GM12878 (cell line): ENCODE results near the gene SRCIN1. TPM values are rescaled to one million over a fixed set of nuclear protein-coding genes. Genes with fewer than 3 reads are reported as not detected.

Experiments used
- ATAC-seq: fragments of 200-7000 bp; cut with Tn5 transposase; 3 replicates; pipeline ENCODE4 v1.9.1; 2020; ENCODE audit warnings: mild to moderate bottlenecking, moderate library complexity
- BruUV-seq: library from RNA; stranded (reverse); fragments of 400-500 nt; replicated peaks from 2 replicates; lab custom pipeline; 2021; lab: Mats Ljungman, UMichigan
- CTCF ChIA-PET: fragments of 300-600 bp; sonication (Branson Sonifier 250); formaldehyde crosslinking; extraction: SDS; loops from one replicate; lab custom pipeline; 2021; ENCODE audit warnings: inconsistent platforms; lab: Yijun Ruan, JAX
- POLR2A ChIA-PET: fragments of 350-600 bp; formaldehyde crosslinking; extraction: SDS; loops from one replicate; lab custom pipeline; 2021; ENCODE audit warnings: inconsistent platforms; lab: Charles Lee
- RAD21 ChIA-PET: fragments of 300-600 bp; sonication (Branson Sonifier 250); formaldehyde crosslinking; loops from one replicate; lab custom pipeline; 2023; ENCODE audit warnings: antibody characterized with exemption; ENCODE audit not compliant: unreplicated experiment; lab: Charles Lee
- SMC1A ChIA-PET: fragments of 300-600 bp; sonication (Branson Sonifier 250); formaldehyde crosslinking; loops from one replicate; lab custom pipeline; 2023; ENCODE audit not compliant: unreplicated experiment, uncharacterized antibody; lab: Charles Lee
- DNase-seq: peaks from one replicate; pipeline ENCODE4 v3.0.0-alpha.2; 2011; ENCODE audit warnings: low read depth, low spot score
- FAIRE-seq: peaks from 3 replicates; lab custom pipeline; 2011; peaks lifted over from hg19 to GRCh38; lab: Jason Lieb, UNC
- H2AFZ ChIP-seq: 2 replicates; pipeline ENCODE4 v1.6.0; 2011; ENCODE audit warnings: low read depth, low read length, control low read depth; ENCODE audit not compliant: control insufficient read depth
- H3K27ac ChIP-seq: 2 replicates; pipeline ENCODE4 v1.5.1; 2011; ENCODE audit warnings: control low read depth; ENCODE audit not compliant: control insufficient read depth, insufficient read depth
- H3K27me3 ChIP-seq, 2 experiments: replicated peaks in 1 of 2; 2 replicates each; pipeline versions ENCODE4 v1.6.0 to v1.6.1; 2011; ENCODE audit warnings: low read length in 1 of 2; ENCODE audit not compliant: control insufficient read depth in 2 of 2, insufficient read depth in 2 of 2
- H3K36me3 ChIP-seq, 2 experiments: 2 replicates each; pipeline ENCODE4 v1.5.1; 2011; ENCODE audit warnings: low read length in 1 of 2; ENCODE audit not compliant: control insufficient read depth in 2 of 2, insufficient read depth in 2 of 2
- H3K4me1 ChIP-seq: 2 replicates; pipeline ENCODE4 v1.6.1; 2011; ENCODE audit warnings: mild to moderate bottlenecking, low read length, moderate library complexity, mixed read lengths; ENCODE audit not compliant: control insufficient read depth, insufficient read depth
- H3K4me2 ChIP-seq: 2 replicates; pipeline ENCODE4 v1.6.0; 2011; ENCODE audit warnings: control low read depth; ENCODE audit not compliant: control insufficient read depth, insufficient read depth
- H3K4me3 ChIP-seq: fragments of 200-600 bp; sonication (generic); 2 replicates; pipeline ENCODE4 v1.5.1; 2016
- H3K79me2 ChIP-seq: 2 replicates; pipeline ENCODE4 v1.6.0; 2011; ENCODE audit warnings: low read length; ENCODE audit not compliant: control insufficient read depth, insufficient read depth
- H3K9ac ChIP-seq: 2 replicates; pipeline ENCODE4 v1.8.0; 2011; ENCODE audit warnings: low read length, control low read depth, mixed read lengths; ENCODE audit not compliant: control insufficient read depth, insufficient read depth
- H3K9me3 ChIP-seq: replicated peaks from 3 replicates; pipeline ENCODE4 v1.5.1; 2011; ENCODE audit warnings: mild to moderate bottlenecking, low read length; ENCODE audit not compliant: control insufficient read depth, insufficient read depth
- H4K20me1 ChIP-seq: 2 replicates; pipeline ENCODE4 v1.6.0; 2011; ENCODE audit not compliant: control insufficient read depth, insufficient read depth
- CHD1 ChIP-seq: IDR thresholded peaks from 2 replicates; pipeline ENCODE4 v1.6.1; 2012; ENCODE audit warnings: low read depth, low read length, improper control_type of control experiment
- GABPA ChIP-seq: IDR thresholded peaks from 2 replicates; pipeline ENCODE4 v1.6.1; 2014; ENCODE audit warnings: antibody characterized with exemption, low read depth, mild to moderate bottlenecking, inconsistent platforms
- JUNB ChIP-seq: IDR thresholded peaks from 2 replicates; pipeline ENCODE4 v1.6.1; 2016; ENCODE audit warnings: antibody characterized with exemption, mild to moderate bottlenecking
- KDM1A ChIP-seq: fragments of 200-600 bp; sonication (generic); IDR thresholded peaks from 2 replicates; pipeline ENCODE4 v1.6.1; 2016; ENCODE audit warnings: borderline replicate concordance
- LARP7 ChIP-seq: fragments of 450-650 bp; IDR thresholded peaks from 2 replicates; pipeline ENCODE4 v1.6.1; 2017; ENCODE audit warnings: mild to moderate bottlenecking
- MTA2 ChIP-seq: fragments of 450-650 bp; IDR thresholded peaks from 2 replicates; pipeline ENCODE4 v1.6.1; 2016; ENCODE audit warnings: low read depth, mild to moderate bottlenecking, moderate library complexity
- MYB ChIP-seq: fragments of 150-350 bp; IDR thresholded peaks from 2 replicates; pipeline ENCODE4 v1.6.1; 2014; ENCODE audit warnings: mild to moderate bottlenecking, low read depth, low read length, borderline replicate concordance
- POU2F2 ChIP-seq: IDR thresholded peaks from 3 replicates; pipeline ENCODE4 v1.6.1; 2011; ENCODE audit warnings: low read depth, mild to moderate bottlenecking, low read length, borderline replicate concordance
- RCOR1 ChIP-seq: conservative IDR thresholded peaks from 2 replicates; pipeline ENCODE4 v1.6.1; 2012; ENCODE audit warnings: low read depth, low read length, improper control_type of control experiment
- SUZ12 ChIP-seq: fragments of 200-600 bp; sonication (generic); IDR thresholded peaks from one replicate; pipeline ENCODE4 v1.6.1; 2018; ENCODE audit warnings: antibody characterized with exemption, mild to moderate bottlenecking; ENCODE audit not compliant: unreplicated experiment
- USF1 ChIP-seq: IDR thresholded peaks from 2 replicates; pipeline ENCODE4 v1.6.1; 2011; ENCODE audit warnings: borderline replicate concordance, low read depth, mild to moderate bottlenecking, moderate library complexity, mixed read lengths, low read length; ENCODE audit not compliant: insufficient read depth; ENCODE audit errors: extremely low read length
- ZBTB11 ChIP-seq: fragments of 450-650 bp; formaldehyde crosslinking; IDR thresholded peaks from 2 replicates; pipeline ENCODE4 v1.5.0; 2022; ENCODE audit warnings: mild to moderate bottlenecking, missing genetic modification characterization
- ZNF24 ChIP-seq: fragments of 450-650 bp; IDR thresholded peaks from 2 replicates; pipeline ENCODE4 v1.6.1; 2017; ENCODE audit warnings: antibody characterized with exemption, mild to moderate bottlenecking
- WGBS: methylation state at CpG from one replicate; pipeline ENCODE4 v1.1.6; 2016; ENCODE audit warnings: low lambda C conversion rate; ENCODE audit not compliant: insufficient replicate concordance, insufficient coverage; ENCODE audit errors: missing lambda C conversion rate; 5-methylcytosine and 5-hydroxymethylcytosine counted together
- in situ Hi-C: fragments of 300-500 bp; cut with MboI; formaldehyde crosslinking; loops from 9 replicates; pipeline ENCODE4 v1.14.3; 2018; ENCODE audit warnings: mixed read lengths
- intact Hi-C: fragments of 100-400 bp; cut with micrococcal nuclease; formaldehyde crosslinking; loops from one replicate; pipeline ENCODE4 v1.14.2; 2022; ENCODE audit not compliant: unreplicated experiment
- polyA plus RNA-seq, 11 experiments: library from polyadenylated mRNA; depleted of rRNA in 4 of 11; unstranded in 6 of 11; stranded (reverse) in 5 of 11; fragments of >200 nt; fragmentation: Nextera tagmentation in 4 of 11; fragmentation: Illumina TruSeq in 1 of 11; extraction: Ambion mirVana in 4 of 11; extraction: Trizol in 1 of 11; gene quantifications; 1 replicate in 1 of 11; 2 replicates in 10 of 11; pipeline versions ENCODE4 v1.2.1 to v1.2.3, GENCODE V29; 2011 to 2016; ENCODE audit warnings: inconsistent platforms in 2 of 11, missing spikeins in 2 of 11, low read depth in 1 of 11
- total RNA-seq, 4 experiments: library from RNA; depleted of rRNA in 3 of 4; stranded (reverse); fragments of >200 nt in 3 of 4; fragmentation: Illumina TruSeq in 1 of 4; extraction: Trizol in 1 of 4; gene quantifications; 2 replicates each; pipeline versions ENCODE4 v1.2.1 to v1.2.3, GENCODE V29; 2013 to 2021

SRCIN1 gene
- total and polyA plus RNA-seq, 10 of the 15 experiments (the other 5 are each of a cell fraction or from before 2014, with no cell fraction given) = under 0.01 to 0.74 (median 0.20) TPM; not detected in 3

GRCh38 chr17:38619451-38619795 is 13.7 kb upstream of the SRCIN1 start:
- in situ Hi-C loops (no loop called here), intact Hi-C loops (no loop called here)
- ChIA-PET SMC1A (interaction anchor here (1.0 kb wide), 1 partner anchor 40 kb away, joined by 3 read pairs; no protein-coding TSS in a partner anchor), RAD21 (no interaction called here), POLR2A (no interaction called here), CTCF (interaction anchor here (1.4 to 2.1 kb wide), 2 partner anchors 11 to 43 kb away, joined by 4 to 6 read pairs; no protein-coding TSS in a partner anchor)
- Histone ChIP-seq H3K79me2 (no peaks in the 10 kb centered on the region), H3K9ac (no peak overlapping the region), H3K4me2 (no peak overlapping the region), H3K4me3 (no peak overlapping the region), H4K20me1 (no peaks in the 10 kb centered on the region), H3K27me3 (no peaks in the 10 kb centered on the region), H2AFZ (no peak overlapping the region), H3K9me3 (no peaks in the 10 kb centered on the region), H3K27ac (no peak overlapping the region), H3K36me3 (no peaks in the 10 kb centered on the region), H3K4me1 (no peaks in the 10 kb centered on the region)
- FAIRE-seq (no peak), ATAC-seq (no peak), DNase-seq (no peak)
- 22% methylated on average over 2 of the region's 2 CpGs for WGBS
- no TSS peak for BruUV-seq
- no peak for TF ChIP-seq GABPA
- no peak for TF ChIP-seq RCOR1
- no peak for TF ChIP-seq MYB
- TF ChIP-seq ZNF24 = no peak
- TF ChIP-seq SUZ12 = no peak
- no peak for TF ChIP-seq USF1
- TF ChIP-seq POU2F2 = no peak
- TF ChIP-seq ZBTB11 (CRISPR knock-in tag) = no peak
- no peak for TF ChIP-seq JUNB
- TF ChIP-seq KDM1A = no peak
- no peak for TF ChIP-seq CHD1
- no peak for TF ChIP-seq LARP7
- TF ChIP-seq MTA2 = no peak
